Gastroesophageal sphincter (tissue), 3 donors: ENCODE results near the gene APBA1.

ENCODE experiments used
- CTCF ChIP-seq, 4 experiments: fragments of 200-600 bp in 2 of 4; fragments of 450-650 bp in 2 of 4; sonication (generic) in 1 of 4; IDR thresholded peaks; one replicate each; pipeline ENCODE4 v1.5.1; 2017 to 2019; ENCODE audit warnings: antibody characterized with exemption in 4 of 4, mild to moderate bottlenecking in 2 of 4, moderate library complexity in 2 of 4
- EP300 ChIP-seq: sonication (generic); formaldehyde crosslinking; IDR thresholded peaks from one replicate; pipeline ENCODE4 v1.6.1; 2017; ENCODE audit warnings: antibody characterized with exemption, mild to moderate bottlenecking
- POLR2AphosphoS5 ChIP-seq: sonication (generic); formaldehyde crosslinking; IDR thresholded peaks from one replicate; pipeline ENCODE4 v1.6.1; 2017; ENCODE audit warnings: antibody characterized with exemption

DNA sequence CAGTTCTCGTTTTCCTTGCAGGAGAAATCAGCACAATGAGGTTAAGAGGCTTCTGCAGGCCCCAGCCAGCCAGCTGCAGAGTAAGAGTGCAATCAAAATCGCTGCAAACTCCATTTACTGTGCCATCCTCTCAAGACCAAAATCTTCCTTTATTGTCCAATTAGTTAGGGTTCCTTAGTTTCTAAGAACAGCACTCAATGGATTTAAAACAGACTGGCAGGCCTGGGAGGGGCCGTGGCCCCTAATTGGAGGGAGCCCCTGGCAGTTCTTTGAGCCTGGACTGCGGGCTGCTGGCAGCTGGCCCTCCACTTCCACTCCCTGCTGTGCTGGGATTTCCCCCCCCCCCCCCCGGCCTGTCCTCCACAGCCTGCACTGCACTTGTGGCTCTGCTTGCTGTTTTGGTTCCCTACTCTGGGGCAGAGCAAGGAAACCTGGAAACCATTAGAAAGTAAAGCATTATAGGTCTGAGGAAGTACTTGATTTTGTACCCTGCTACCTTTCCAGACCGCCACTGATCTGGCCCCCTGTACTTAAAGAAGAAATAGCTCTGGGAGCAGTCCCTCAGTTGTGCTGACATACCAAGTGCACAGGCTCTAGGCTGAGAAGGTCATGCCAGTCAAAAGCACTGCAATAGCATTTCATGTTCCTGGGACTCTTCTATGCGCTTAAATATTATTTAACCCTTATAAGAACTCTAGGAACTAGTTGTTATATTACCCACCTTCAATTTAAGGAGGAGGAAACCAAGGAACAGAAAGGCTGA lies 129.0 kb downstream of the APBA1 start:
- no peak for TF ChIP-seq CTCF (IDR thresholded peaks at IDR 0.05)
- TF ChIP-seq POLR2AphosphoS5 = no peak
- TF ChIP-seq EP300 = no peak
